HG03135 (cell line): Measurements from ENCODE around the gene OR1E1.
"Not testable (repeated sequence)": the region's sequence is repeated elsewhere in the genome, so short reads cannot be mapped to it uniquely, and the experiment has no call there.

Source experiments
- ATAC-seq: cut with Tn5 transposase; IDR thresholded peaks from one replicate; pipeline ENCODE4 v1.9.1; 2021; ENCODE audit warnings: mild to moderate bottlenecking, moderate library complexity; ENCODE audit not compliant: unreplicated experiment

The OR1E1 gene

GRCh38 chr17:3398310-3398709 is at the start of gene OR1E1:
Gene OR1E1 (minus strand): TSS chr17:3398410. CDS start chr17:3398410, 0 bp downstream.
- ATAC-seq: no peak

GRCh38 chr17:3447625-3448024 is 49.4 kb upstream of the OR1E1 start:
- ATAC-seq: no peak

GRCh38 chr17:3440451-3440850 is 42.2 kb upstream of the OR1E1 start:
- no peak for ATAC-seq

- ATAC-seq: no peak
Measured at GRCh38 chr17:3438368-3438767, 40.2 kb upstream of the OR1E1 start.

GRCh38 chr17:3433741-3434140 is 35.5 kb upstream of the OR1E1 start, which contains the start of gene OR1E2:
Gene OR1E2 (minus strand): TSS chr17:3433841. CDS start chr17:3433841, 0 bp downstream.
- no peak for ATAC-seq

GRCh38 chr17:3433215-3433614 is 35.0 kb upstream of the OR1E1 start:
- ATAC-seq: not testable (repeated sequence)

- ATAC-seq: no peak
Measured at GRCh38 chr17:3418222-3418621, 20.0 kb upstream of the OR1E1 start.

- no peak for ATAC-seq
Measured at GRCh38 chr17:3415610-3416009, 17.4 kb upstream of the OR1E1 start.

GRCh38 chr17:3412216-3412615 is 14.0 kb upstream of the OR1E1 start:
- ATAC-seq: not testable (repeated sequence)

- no peak for ATAC-seq
Measured at GRCh38 chr17:3411070-3411469, 12.9 kb upstream of the OR1E1 start, which contains the start of gene OR3A3. Gene OR3A3 (plus strand): TSS chr17:3411370.

- ATAC-seq: not testable (repeated sequence)
Measured at GRCh38 chr17:3403856-3404255, 5.6 kb upstream of the OR1E1 start.

- no peak for ATAC-seq
Measured at GRCh38 chr17:3401786-3402185, 3.6 kb upstream of the OR1E1 start.

GRCh38 chr17:3400055-3400454 is 1.8 kb upstream of the OR1E1 start:
- no peak for ATAC-seq

GRCh38 chr17:3397801-3398200 is 409 bp downstream of the OR1E1 start:
- ATAC-seq: not testable (repeated sequence)

GRCh38 chr17:3389791-3390190 is 8.4 kb downstream of the OR1E1 start:
- ATAC-seq: no peak

GRCh38 chr17:3385869-3386816 is 12.1 kb downstream of the OR1E1 start, which contains the start of gene OR3A2:
Gene OR3A2 (minus strand): TSS chr17:3386308.
- ATAC-seq: no peak

- ATAC-seq: no peak
Measured at GRCh38 chr17:3381957-3382356, 16.3 kb downstream of the OR1E1 start.

GRCh38 chr17:3378321-3378720 is 19.9 kb downstream of the OR1E1 start:
- no peak for ATAC-seq

GRCh38 chr17:3371167-3371566 is 27.0 kb downstream of the OR1E1 start:
- ATAC-seq: not testable (repeated sequence)
